GM06990 (cell line): ENCODE results near the gene JPH3.

ENCODE experiments used
- DNase-seq: peaks from one replicate; pipeline ENCODE4 v3.0.0-alpha.2; 2011; ENCODE audit not compliant: insufficient read length; ENCODE audit errors: extremely low read depth
- H3K27me3 ChIP-seq: replicated peaks from 2 replicates; pipeline ENCODE4 v1.6.0; 2011; ENCODE audit warnings: low read length; ENCODE audit not compliant: control insufficient read depth, insufficient read depth
- H3K36me3 ChIP-seq: 2 replicates; pipeline ENCODE4 v1.5.1; 2011; ENCODE audit warnings: low read length; ENCODE audit not compliant: control insufficient read depth, insufficient read depth
- H3K4me3 ChIP-seq: replicated peaks from 2 replicates; pipeline ENCODE4 v1.5.1; 2011; ENCODE audit warnings: low read depth, mild to moderate bottlenecking, control low read depth, low read length
- CTCF ChIP-seq: IDR thresholded peaks from 2 replicates; pipeline ENCODE4 v1.5.1; 2011; ENCODE audit warnings: low read length, control low read depth, mild to moderate bottlenecking, inconsistent platforms; ENCODE audit not compliant: insufficient read depth, poor library complexity, severe bottlenecking

The JPH3 gene

GRCh38 chr16:87707097-87707496, 104.8 kb downstream of the JPH3 start:
- H3K36me3 ChIP-seq, result peaks cover 41% of the 10 kb centered on the region

GRCh38 chr16:87707714-87708580, 105.6 kb downstream of the JPH3 start:
- Histone ChIP-seq H3K27me3 (no peaks in the 10 kb centered on the region), H3K4me3 (no peak overlapping the region), H3K36me3 (peaks cover 44% of the 10 kb centered on the region)
- TF ChIP-seq CTCF, result no peak
- no peak for DNase-seq

More at GRCh38 chr16:87707097-87707496, 104.8 kb downstream of the JPH3 start:
- H3K27me3 ChIP-seq, result no peaks in the 10 kb centered on the region
- no peak for TF ChIP-seq CTCF
- no peak overlapping the region for H3K4me3 ChIP-seq
- no peak for DNase-seq

GRCh38 chr16:87708881-87709638, 106.8 kb downstream of the JPH3 start:
- Histone ChIP-seq H3K36me3 (peaks cover 40% of the 10 kb centered on the region), H3K27me3 (no peaks in the 10 kb centered on the region), H3K4me3 (no peak overlapping the region)
- no peak for DNase-seq
- no peak for TF ChIP-seq CTCF

GRCh38 chr16:87709677-87710076, 107.4 kb downstream of the JPH3 start:
- Histone ChIP-seq H3K27me3 (no peaks in the 10 kb centered on the region), H3K4me3 (no peak overlapping the region), H3K36me3 (peaks cover 42% of the 10 kb centered on the region)
- TF ChIP-seq CTCF, result no peak
- no peak for DNase-seq

GRCh38 chr16:87710887-87711286, 108.6 kb downstream of the JPH3 start:
- no peak for TF ChIP-seq CTCF
- no peak for DNase-seq
- no peaks in the 10 kb centered on the region for H3K27me3 ChIP-seq
- H3K36me3 ChIP-seq, result peaks cover 42% of the 10 kb centered on the region
- no peak overlapping the region for H3K4me3 ChIP-seq
